H4 (cell line): ENCODE measurements around the gene GRID2. TPM values are rescaled to one million over a fixed set of nuclear protein-coding genes. Genes with fewer than 3 reads are reported as not detected.

Experiments used
- DNase-seq: peaks from one replicate; pipeline ENCODE4 v3.0.0-alpha.2; 2015; ENCODE audit warnings: low spot score
- total RNA-seq: library from RNA; depleted of rRNA; stranded (reverse); fragments of >200 nt; shearing (Covaris generic); gene quantifications from 2 replicates; pipeline ENCODE4 v1.2.3, GENCODE V29; 2014

GRID2 gene
- total RNA-seq, 1 experiment from 2014 or later: 0.72 TPM

- no peak for DNase-seq
Observed at GRCh38 chr4:93080316-93080715, 776.5 kb downstream of the GRID2 start.

GRCh38 chr4:93084599-93085305 is 781.0 kb downstream of the GRID2 start:
- DNase-seq: no peak

GRCh38 chr4:93086356-93086755 is 782.6 kb downstream of the GRID2 start:
- DNase-seq: no peak

DNA sequence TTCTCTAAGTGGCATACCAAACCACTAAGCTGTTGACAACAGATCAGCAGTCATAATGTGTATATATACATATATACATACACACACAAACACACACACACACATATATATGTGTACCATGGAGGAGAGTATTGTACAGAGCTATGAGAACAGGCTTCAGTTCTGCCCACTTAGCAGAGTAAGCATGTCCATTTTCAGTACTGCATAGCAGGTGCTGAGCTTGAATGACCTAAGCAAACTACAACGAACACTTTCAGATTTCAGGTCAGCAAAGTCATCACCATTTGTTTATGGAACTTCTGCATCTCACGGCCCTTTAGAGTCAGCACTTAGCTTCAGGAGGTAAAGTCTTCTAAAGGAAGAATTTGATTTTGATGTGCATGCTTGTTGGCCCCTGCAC is 789.0 kb downstream of the GRID2 start:
- DNase-seq: no peak

- no peak for DNase-seq
Observed at GRCh38 chr4:93103042-93103441, 799.3 kb downstream of the GRID2 start.

DNA sequence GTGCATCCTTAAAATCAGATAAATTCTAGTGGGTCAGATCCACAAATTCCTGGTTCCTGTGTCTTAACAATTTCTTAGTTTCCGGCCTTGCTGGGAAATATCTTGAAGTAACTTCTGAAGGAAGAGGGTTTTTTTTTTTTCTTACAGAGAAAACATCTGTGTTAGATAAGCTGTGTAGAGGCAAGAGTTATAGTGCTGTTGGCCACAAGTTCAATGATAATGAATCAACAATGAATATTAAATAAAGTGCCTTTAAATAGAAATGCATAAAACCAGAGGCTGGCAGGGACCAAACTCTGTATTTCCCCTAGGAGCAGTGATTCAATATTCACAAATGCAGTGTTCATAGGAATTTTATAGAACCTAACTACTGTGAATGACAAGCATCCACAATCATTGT is 812.9 kb downstream of the GRID2 start:
- DNase-seq: no peak

DNA sequence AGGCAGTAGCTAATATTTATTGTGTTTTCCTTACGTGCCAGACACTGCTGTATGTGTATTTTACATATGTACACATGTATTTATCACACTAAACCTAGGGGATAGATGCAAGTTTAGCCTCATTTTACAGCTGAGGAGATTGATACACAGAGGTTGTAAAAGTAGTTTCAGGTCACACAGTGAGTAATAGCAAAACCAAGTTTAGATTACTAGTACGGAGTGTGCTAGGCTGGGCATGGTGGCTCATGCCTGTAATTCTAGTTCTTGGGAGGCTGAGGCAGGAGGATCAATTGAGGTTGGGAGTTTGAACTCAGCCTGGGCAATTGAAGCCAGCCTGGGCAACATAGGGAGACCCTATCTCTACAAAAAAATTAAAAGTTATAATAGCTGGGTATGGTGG is 823.7 kb downstream of the GRID2 start:
- DNase-seq: no peak

DNA sequence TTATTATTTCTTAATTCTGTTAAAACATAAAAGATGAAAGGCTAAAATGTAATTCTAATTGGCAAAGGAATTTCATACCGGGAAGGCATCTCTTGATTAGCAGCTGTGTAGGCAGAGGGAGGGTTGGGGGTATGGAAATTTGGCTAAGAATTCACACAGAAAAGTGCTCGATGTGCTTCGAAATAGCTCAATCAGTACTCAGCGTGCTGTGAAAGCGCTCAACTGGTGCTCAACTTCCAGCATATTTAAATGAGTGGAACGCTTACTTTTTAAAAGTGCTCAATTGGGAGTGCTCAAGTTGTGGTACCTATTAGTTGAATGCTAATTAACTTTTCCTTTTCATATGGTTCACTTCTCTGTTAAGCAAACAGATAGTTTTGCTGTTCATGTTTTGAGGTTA is 828.9 kb downstream of the GRID2 start:
- no peak for DNase-seq

DNA sequence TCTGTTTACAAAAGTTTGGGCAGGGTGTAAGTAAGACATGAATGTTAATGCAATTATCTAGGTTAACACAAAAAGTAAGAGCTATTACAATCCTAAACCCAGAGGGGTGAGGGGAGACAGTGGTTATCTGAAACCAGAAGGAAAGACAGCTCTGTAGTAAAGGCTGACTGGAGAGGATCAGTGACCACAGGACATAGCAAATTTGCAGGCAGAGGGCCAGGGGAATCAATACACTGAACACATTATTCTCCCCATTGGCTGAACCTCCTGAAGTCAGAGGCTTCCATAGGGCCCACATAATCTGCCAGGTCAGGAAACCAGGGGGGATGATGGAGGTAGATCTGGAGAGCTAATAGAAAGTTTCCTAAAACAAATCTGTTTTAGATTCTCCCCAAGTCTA is 835.4 kb downstream of the GRID2 start:
- DNase-seq: no peak

DNA sequence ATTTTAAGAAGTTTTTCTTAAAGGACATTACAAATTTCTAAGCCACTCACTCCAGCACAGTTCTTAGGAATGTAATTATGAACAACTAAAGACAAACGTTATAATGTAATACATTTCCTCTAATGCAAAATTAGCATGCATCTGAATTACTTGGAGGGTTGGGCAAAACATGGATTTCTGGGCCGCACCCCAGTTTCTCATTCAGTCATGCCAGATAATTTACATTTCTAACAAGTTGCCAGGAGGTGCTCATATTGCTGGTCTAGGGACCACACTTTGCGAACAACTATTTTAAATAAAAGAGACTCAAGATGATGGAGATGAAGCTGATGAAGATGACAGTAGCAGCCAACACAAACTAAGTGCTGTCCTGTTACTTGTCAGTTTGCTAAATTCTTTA is 840.1 kb downstream of the GRID2 start:
- DNase-seq: no peak

GRCh38 chr4:93144644-93145043 is 840.9 kb downstream of the GRID2 start:
- DNase-seq: no peak

- DNase-seq: no peak
Observed at GRCh38 chr4:93147524-93148212, 843.9 kb downstream of the GRID2 start.

- DNase-seq: no peak
Observed at GRCh38 chr4:93152491-93152890, 848.7 kb downstream of the GRID2 start.

- DNase-seq: peak; percentile 8
Observed at GRCh38 chr4:93157986-93158385, 854.2 kb downstream of the GRID2 start.

DNA sequence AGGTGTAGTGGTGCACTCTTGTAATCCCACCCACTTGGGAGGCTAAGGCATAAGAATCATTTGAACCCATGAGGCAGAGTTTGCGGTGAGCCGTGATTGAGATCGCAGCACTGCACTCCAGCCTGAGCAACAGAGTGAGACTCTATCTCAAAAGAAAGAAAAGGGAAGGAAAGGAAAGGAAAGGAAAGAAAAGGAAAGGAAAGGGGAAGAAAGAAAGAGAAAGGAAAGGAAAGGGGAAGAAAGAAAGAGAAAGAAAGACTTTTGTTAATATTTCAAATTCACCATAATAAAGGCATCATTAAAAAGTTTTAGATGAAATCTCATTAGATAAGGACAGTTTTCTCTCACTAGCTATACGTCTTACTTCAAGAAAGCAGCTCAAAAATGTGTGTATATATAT is 864.3 kb downstream of the GRID2 start:
- no peak for DNase-seq

GRCh38 chr4:93169966-93170365 is 866.2 kb downstream of the GRID2 start:
- DNase-seq: no peak

DNA sequence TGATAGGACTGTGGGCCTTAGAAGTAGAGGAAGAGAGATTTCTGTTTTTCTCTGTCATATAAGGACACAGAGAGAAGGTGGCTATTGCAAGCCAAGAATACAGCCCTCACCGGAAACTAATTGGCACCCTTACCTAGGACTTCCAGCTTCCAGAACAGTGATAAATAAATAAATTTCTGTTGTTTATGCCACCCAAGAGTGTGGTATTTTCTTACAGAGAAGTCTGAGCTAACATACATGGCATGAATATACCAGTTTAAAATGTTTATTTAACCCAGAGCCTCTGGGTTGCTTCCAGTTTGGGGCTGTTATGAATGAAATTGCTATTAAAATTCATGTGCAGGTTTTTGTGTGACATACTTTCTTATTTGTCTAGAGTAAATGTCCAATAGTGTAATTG is 870.8 kb downstream of the GRID2 start:
- DNase-seq: peak; percentile 55

- peak; percentile 26 for DNase-seq
Observed at GRCh38 chr4:93178279-93178678, 874.5 kb downstream of the GRID2 start.

DNA sequence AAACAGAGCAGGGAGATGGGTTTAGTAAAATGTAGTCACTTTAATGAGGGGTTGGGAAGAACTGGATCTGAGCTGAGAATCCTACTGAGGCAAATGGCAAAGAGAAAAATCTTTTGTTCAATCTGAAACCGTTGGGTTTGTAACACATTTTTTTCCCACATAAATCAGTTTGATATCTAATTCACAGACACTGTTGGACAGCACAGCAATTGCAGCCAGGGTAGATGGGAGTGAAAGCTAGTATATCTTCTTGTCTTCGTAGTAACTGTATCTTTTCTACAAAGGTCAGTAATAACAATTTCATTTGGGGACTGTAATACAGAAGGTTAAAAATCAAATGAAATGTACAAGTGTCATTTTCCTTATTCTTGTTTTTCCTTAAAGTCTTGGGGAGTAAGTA is 875.3 kb downstream of the GRID2 start:
- DNase-seq: no peak

GRCh38 chr4:93182722-93183121 is 879.0 kb downstream of the GRID2 start:
- no peak for DNase-seq

DNA sequence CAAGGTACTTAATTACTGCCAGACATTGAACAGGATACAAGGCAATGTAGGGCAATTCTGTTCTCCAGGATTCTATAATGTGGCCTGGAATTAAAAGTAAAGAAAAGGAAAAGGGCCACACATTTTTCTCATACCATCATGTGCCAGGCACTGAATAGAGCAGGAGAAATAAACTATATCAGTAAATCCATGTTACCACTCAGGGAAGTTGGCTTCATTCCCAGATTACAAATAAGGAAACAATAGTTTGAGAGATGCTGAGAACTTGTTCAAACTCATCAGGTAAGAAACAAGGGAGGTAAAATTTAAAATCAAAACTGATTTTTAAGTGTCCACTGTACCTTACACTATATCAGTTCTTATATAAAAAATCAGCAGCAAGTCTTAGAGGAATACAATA is 879.8 kb downstream of the GRID2 start:
- DNase-seq: no peak

DNA sequence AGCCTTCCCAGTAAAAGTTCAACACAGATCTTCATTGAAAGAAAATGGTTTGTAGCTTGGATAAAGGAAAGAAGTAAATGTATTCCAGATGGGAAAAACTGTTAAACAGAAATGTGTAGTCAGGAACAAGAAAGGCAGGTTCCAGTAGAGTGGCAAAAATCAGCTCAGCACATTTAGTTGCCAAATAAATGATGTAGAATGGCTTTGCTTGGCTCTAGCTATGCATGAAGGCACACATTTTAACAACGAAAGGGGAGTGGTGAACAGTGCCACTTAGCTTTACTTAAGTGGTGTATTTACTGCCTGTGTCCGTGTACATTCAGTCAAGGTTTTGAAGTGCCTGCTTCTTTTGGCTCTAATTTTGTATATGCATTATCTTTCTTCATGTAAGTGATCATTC is 880.3 kb downstream of the GRID2 start:
- DNase-seq: no peak

DNA sequence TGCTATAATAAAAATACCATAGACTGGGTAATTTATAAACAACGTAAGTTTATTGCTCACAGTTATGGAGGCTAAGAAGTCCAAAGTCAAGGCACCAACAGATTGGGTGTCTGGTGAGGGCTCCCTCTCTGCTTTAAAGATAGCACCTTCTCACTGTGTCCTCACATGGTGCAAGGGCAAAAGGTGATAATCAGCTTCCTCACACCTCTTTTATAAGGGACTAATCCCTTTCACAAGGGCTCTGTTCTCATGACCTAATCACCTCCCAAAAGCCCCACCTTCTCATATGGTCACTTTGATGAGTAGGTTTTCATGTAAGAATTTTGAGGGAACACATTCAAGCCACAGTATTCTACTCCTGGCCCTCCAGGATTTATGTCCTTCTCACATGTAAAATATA is 883.1 kb downstream of the GRID2 start:
- no peak for DNase-seq

- DNase-seq: no peak
Observed at GRCh38 chr4:93187466-93187865, 883.7 kb downstream of the GRID2 start.
